GM12801 (cell line): ENCODE results near the gene NTM.

ENCODE experiments used
- TF ChIP-seq, protein P1 (sequence below): IDR thresholded peaks from one replicate; pipeline ENCODE4 v1.5.1; 2011; ENCODE audit warnings: control low read depth; ENCODE audit not compliant: insufficient read length; ENCODE audit errors: extremely low read depth

NTM gene

DNA sequence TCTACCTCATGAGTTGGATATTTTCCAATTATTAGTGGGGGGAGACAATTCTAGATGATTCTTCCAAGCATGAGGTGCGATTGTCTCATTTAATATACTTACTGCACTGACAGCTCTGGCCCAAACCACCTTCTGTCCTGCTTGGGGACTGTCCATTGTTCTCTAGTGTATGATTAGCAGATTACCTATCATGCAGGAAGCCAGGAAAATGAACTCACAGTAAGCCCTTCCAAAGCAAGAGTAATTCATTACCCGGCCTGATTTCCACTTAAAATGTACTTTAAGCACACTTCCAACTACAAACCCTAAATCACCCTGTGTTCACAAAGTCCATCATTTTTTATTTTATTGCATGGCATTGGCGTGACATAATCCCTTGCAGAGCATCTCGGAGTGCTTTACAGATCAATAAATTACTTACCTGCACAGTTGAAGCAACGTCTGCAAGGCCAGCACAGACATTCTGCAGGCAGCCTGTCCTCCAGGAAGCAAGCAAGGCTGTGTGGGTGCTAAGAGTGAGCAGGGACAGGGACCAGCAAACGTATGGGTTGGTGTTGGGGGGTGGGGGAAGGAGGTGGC lies 838.2 kb downstream of the NTM start:
- TF ChIP-seq, protein P1, sequence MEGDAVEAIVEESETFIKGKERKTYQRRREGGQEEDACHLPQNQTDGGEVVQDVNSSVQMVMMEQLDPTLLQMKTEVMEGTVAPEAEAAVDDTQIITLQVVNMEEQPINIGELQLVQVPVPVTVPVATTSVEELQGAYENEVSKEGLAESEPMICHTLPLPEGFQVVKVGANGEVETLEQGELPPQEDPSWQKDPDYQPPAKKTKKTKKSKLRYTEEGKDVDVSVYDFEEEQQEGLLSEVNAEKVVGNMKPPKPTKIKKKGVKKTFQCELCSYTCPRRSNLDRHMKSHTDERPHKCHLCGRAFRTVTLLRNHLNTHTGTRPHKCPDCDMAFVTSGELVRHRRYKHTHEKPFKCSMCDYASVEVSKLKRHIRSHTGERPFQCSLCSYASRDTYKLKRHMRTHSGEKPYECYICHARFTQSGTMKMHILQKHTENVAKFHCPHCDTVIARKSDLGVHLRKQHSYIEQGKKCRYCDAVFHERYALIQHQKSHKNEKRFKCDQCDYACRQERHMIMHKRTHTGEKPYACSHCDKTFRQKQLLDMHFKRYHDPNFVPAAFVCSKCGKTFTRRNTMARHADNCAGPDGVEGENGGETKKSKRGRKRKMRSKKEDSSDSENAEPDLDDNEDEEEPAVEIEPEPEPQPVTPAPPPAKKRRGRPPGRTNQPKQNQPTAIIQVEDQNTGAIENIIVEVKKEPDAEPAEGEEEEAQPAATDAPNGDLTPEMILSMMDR, result no peak

DNA sequence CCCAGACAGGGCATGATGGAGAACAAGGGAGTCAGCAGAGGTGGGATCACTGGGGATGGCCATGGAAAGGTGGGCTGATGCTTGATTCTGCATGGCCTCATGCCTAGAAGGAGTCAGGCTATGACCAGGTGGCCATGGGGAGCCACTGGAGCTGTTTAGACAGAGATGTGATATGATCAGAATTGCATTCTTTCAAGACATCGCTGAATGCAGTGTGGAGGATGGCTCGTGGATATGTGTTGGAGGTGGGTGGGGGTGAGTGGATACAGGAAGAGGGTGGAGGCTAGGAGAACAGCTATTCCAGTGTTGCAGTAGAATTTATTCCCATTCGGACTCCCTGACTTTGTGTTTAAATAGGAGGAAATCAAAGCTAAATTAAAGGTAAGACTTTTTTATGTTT lies 841.1 kb downstream of the NTM start:
- TF ChIP-seq, protein P1, result no peak

DNA sequence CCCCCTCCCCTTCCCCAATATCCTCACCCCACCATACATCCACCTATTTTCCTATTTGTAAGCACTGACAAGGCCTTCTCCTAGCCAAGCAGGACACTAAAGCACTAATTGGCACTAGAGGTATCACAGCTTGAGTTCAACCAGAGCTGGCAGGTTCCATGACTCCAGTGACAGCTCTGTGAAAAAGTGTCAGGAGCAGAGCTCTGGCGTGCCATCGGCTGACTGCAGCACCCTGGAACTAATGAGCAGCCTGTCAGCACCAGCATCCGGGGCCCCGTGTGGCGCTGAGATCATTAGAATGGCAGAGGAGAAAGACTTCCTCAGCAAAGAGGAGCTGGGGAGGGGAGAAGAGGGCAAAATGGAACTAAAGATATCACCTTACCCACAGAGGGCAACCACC lies 847.4 kb downstream of the NTM start:
- TF ChIP-seq, protein P1, result no peak

DNA sequence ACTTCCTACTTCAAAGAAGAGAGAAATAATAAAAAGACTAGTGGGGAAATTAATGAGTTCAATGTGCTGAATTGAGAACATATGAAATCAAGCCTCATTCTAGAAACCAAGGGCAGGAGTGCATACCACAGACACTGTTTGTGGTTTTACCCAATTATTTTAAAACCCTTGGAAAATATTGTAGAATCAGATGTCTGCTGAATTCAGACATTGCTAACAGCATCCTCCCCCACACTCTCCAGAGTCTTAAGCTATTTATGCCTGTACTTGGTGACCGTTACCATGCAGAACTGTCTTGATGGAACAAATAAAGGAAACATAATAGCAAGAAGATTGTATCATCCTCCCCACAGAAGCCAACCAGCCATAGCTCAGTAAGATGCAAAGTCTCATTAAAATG lies 850.1 kb downstream of the NTM start:
- TF ChIP-seq, protein P1, result no peak

DNA sequence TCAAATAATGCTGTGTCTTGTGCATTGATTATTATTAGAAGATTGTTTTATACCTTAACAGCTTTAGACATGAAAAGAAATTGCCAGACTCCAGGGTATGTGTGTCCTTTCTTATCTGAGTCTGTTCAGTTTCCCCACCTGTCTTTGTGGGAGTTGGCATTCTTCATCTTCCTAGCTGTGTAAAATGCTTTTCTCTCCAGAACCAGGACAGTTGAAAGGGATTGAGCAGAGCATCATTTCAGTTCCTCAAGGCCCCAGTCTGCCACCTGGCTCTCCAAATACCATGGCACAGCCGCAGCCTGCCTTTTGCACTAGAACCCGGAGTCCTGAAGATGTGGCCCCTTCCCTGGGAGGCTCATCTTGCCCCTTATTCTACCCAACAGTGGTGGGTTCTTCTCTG lies 851.9 kb downstream of the NTM start:
- TF ChIP-seq, protein P1, result no peak

DNA sequence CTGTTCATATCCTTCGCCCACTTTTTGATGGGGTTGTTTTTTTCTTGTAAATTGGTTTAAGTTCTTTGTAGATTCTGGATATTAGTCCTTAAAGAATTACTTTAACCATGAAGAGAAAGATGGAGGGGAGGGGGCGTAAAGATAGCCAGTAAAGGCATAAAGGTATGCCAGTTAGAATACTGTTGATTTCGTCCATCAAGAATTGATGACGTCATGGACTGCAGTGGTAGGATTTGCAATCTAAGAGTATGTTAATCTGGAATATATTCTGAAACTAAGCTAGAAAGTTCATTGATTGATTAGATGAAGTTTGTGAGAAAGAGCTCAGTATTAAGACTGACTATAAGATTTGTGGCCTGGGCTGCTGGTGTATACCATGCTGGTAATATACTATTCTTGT lies 856.1 kb downstream of the NTM start:
- TF ChIP-seq, protein P1, result no peak

DNA sequence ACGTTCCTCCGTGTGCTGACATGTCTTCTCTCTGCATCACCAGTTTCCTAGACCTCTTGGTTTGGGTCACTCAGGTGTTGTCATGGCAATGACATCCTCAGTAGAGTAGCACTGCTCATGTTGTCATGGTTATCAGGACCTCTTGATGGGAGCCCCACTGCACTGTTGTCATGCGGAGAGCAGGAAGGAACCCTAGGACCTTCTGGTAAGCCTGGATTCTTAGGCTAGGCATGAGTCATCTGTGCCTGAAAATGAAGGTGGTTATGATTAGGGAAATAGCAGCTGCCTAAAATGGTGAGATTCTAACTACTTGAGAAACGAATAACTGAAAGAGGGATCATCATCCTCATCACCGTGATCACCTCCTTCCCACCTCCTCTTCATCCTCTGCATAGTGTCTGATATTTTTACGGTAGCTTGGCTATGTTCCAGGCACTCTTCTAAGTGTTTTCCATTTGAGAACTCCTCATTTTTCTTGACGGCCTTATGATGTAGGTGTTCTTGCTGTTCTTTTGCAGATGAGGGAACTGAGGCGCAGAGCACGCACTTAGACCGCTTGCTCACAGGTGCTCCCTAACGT lies 858.4 kb downstream of the NTM start:
- TF ChIP-seq, protein P1, result no peak
